Gastroesophageal sphincter (tissue), 3 donors: Measurements from ENCODE around the gene DIS3L.

Source experiments
- CTCF ChIP-seq, 4 experiments: fragments of 200-600 bp in 2 of 4; fragments of 450-650 bp in 2 of 4; sonication (generic) in 1 of 4; IDR thresholded peaks; one replicate each; pipeline ENCODE4 v1.5.1; 2017 to 2019; ENCODE audit warnings: antibody characterized with exemption in 4 of 4, mild to moderate bottlenecking in 2 of 4, moderate library complexity in 2 of 4
- POLR2AphosphoS5 ChIP-seq: sonication (generic); formaldehyde crosslinking; IDR thresholded peaks from one replicate; pipeline ENCODE4 v1.6.1; 2017; ENCODE audit warnings: antibody characterized with exemption

DNA sequence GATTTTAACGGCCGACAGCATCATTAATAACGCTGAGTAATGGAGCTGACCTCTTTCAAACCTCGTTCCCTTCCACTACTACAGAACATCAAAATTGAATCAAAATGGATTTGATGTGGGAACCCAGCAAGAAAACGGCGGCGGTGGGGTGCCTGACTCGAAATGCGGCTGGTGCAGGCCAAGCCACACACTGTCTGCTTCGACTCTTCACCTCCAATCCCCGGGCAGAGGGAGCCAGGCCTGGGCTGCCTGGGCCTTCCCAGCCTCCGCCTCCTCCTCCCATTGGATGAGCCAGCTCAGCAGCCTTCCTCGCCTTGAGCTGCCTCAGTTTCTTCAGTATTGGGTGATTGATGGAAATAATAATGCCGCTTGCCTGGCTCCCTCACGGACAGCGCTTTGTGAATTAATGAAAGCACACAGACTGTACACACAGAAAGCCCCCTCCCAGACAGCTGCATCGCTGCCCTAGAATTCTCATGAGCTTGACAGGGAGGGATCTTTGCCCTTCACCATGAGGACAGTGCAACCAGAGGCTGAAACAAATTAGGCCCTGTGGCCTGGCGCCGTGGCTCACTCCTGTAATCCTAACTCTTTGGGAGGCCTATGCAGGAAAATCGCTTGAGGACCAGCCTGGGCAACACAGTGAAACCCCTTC lies 28.4 kb upstream of the DIS3L start:
- no peak for TF ChIP-seq CTCF (IDR thresholded peaks at IDR 0.05)
- no peak for TF ChIP-seq POLR2AphosphoS5
